HepG2 (cell line): ENCODE results near the gene PSG5.
"Not testable (repeated sequence)": the region's sequence is repeated elsewhere in the genome, so short reads cannot be mapped to it uniquely, and the experiment has no call there.

Experiments used
- FOXA1 ChIP-seq, 2 experiments: fragments of 450-650 bp in 1 of 2; sonication (generic) in 1 of 2; formaldehyde crosslinking in 1 of 2; IDR thresholded peaks; 2 replicates each; pipeline versions ENCODE4 v1.4.0 to v1.6.1; 2016 to 2020; ENCODE audit warnings: missing genetic modification reagents in 1 of 2
- GPN1 ChIP-seq: sonication (generic); formaldehyde crosslinking; IDR thresholded peaks from 2 replicates; pipeline ENCODE4 v1.5.1; 2020; ENCODE audit warnings: missing genetic modification reagents, borderline replicate concordance
- KLF9 ChIP-seq: IDR thresholded peaks from 2 replicates; pipeline ENCODE4 v1.6.1; 2016; ENCODE audit warnings: low read depth
- MAFK ChIP-seq, 2 experiments: IDR thresholded peaks in 1 of 2; conservative IDR thresholded peaks in 1 of 2; 2 replicates each; pipeline ENCODE4 v1.6.1; 2011; ENCODE audit warnings: improper control_type of control experiment in 2 of 2, low read length in 2 of 2
- MXD1 ChIP-seq: sonication (generic); formaldehyde crosslinking; IDR thresholded peaks from 2 replicates; pipeline ENCODE4 v1.4.0; 2020; ENCODE audit warnings: mild to moderate bottlenecking, missing genetic modification reagents
- SATB2 ChIP-seq: sonication (generic); formaldehyde crosslinking; IDR thresholded peaks from 2 replicates; pipeline ENCODE4 v1.5.0; 2020; ENCODE audit warnings: missing genetic modification reagents
- SIN3A ChIP-seq: IDR thresholded peaks from 2 replicates; pipeline ENCODE4 v1.6.1; 2011; ENCODE audit warnings: low read depth, mild to moderate bottlenecking, control low read depth, low read length, borderline replicate concordance
- ZBTB37 ChIP-seq: sonication (generic); formaldehyde crosslinking; IDR thresholded peaks from 2 replicates; pipeline ENCODE4 v1.4.0; 2020; ENCODE audit warnings: mild to moderate bottlenecking, missing genetic modification reagents
- ZNF331 ChIP-seq: sonication (generic); formaldehyde crosslinking; IDR thresholded peaks from 2 replicates; pipeline ENCODE4 v1.4.0; 2020; ENCODE audit warnings: missing genetic modification reagents
- ZSCAN5A ChIP-seq: sonication (generic); formaldehyde crosslinking; IDR thresholded peaks from 2 replicates; pipeline ENCODE4 v1.8.0; 2022; ENCODE audit warnings: mild to moderate bottlenecking, missing genetic modification reagents, borderline replicate concordance

GRCh38 chr19:43215881-43216280 is 29.5 kb upstream of the PSG5 start:
- not testable (repeated sequence) for TF ChIP-seq KLF9 (CRISPR knock-in tag); MAFK (conservative IDR thresholded peaks at IDR 0.05 in 1 of 2, IDR thresholded peaks at IDR 0.05 in 1 of 2; ENCODE audit: low read length in 2 of 2); SIN3A; MXD1 (CRISPR knock-in tag); FOXA1 (IDR thresholded peaks at IDR 0.05); FOXA1 (CRISPR knock-in tag; IDR thresholded peaks at IDR 0.05); GPN1 (CRISPR knock-in tag); ZNF331; SATB2 (CRISPR knock-in tag); ZSCAN5A (CRISPR knock-in tag); ZBTB37 (CRISPR knock-in tag)
